ENCODE results near the gene HACD3. TPM values are rescaled to one million over a fixed set of nuclear protein-coding genes. Genes with fewer than 3 reads are reported as not detected.

The HACD3 gene
- total RNA-seq = 83.0 and 87.5 TPM in 2 replicates

DNA sequence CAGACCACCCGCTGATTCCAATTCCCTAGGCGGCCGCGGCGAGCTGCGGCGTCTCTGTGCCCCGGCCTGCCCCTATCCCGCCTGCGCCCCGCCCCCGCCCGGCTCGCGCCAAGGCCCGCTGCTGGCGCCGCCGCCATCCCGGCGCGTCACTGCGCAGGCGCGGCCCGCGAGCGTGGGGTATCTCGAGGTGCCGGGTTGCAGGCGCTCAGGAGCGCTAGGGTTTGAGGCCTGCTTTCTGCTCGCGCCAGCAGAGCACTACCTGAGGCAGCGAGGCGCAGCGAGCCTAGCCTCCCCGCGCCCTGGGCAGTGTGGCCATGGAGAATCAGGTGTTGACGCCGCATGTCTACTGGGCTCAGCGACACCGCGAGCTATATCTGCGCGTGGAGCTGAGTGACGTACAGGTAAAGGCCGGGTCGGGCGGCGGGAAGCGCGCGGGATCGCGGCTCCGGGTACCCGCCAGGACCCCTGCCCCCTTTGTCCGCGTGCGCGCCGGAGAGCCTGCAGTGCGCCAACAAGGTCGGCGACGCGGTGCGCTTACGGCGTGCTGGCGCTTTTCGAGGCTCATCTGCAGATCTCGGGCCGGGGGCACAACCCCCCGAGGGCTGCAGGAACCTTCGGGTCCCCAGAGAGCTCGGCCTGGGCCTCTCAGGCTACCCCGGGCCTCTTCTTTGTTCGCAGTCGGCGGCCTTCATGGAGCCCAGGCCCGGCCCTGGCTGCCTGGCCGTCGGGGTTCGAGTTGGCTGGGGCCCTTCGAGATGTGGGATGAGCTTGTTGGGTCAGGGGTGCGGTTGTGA, at the start of gene HACD3:
TSS of gene HACD3 (plus strand) at position 146 of the 794 bp plus-strand sequence. CDS start at position 315, 169 bp downstream.
- DNase-seq (ENCODE audit: low read depth in 2 of 2) = peak; percentile 82 to 89

DNA sequence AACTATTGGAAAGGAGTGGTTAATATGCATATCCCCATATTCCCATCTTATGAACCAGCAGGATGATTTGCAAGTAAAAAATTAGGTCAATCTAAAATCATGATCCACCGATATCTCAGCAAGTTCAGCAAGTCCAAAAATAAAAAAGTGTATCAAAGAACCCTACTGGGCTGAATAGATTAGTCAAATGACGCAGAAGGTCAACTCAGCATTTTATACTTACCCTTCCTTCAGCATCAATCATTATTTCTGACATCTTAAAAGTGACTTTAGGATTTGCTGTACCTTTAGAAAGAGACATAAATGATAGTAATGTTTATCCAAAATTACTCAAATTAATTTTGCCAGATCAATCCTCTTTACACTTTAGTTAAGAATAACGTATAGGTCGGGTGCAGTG, 45.4 kb upstream of the HACD3 start:
- no peak for DNase-seq (ENCODE audit: low read depth in 2 of 2)

DNA sequence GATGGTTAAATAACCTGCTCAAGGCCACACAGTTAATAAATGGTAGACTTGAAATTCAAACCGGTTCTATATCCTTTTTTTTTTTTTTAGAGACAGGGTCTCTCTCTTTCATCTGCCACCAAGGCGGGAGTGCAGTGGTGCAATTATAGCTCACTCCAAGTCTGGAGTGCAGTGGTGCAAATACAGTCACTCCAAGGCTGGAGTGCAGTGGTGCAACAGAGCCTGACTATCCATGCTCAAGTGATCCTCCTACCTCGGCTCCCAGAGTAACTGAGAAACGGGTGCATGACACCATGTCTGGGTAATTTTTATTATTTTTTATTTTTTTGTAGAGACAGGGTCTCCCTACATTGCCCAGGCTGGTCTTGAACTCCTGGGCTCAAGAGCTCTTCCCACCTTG, 36.2 kb upstream of the HACD3 start:
- no peak for DNase-seq (ENCODE audit: low read depth in 2 of 2)

GRCh38 chr15:65509321-65509720, 20.9 kb upstream of the HACD3 start:
- no peak for DNase-seq (ENCODE audit: low read depth in 2 of 2)

DNA sequence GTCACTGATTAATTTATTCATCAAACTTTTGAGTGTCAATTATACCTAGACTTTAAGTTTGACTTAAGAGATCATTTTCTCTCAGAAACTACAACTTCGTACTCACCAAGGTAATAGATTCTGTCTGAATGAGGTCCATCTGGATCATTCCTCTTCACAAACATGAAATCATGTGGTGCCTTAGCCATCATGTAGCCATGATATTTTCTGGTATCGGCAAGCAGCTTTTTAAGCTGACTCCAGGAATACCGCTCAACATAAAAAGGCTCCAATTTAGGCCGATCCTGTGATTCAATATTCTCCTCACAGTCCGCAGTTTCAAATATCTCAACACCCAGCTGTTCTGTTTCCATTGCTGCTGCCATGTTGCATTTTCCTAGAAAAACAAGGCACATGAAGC, 18.1 kb upstream of the HACD3 start:
- DNase-seq (ENCODE audit: low read depth in 2 of 2) = peak in 1 of 2 donors; percentile 14

DNA sequence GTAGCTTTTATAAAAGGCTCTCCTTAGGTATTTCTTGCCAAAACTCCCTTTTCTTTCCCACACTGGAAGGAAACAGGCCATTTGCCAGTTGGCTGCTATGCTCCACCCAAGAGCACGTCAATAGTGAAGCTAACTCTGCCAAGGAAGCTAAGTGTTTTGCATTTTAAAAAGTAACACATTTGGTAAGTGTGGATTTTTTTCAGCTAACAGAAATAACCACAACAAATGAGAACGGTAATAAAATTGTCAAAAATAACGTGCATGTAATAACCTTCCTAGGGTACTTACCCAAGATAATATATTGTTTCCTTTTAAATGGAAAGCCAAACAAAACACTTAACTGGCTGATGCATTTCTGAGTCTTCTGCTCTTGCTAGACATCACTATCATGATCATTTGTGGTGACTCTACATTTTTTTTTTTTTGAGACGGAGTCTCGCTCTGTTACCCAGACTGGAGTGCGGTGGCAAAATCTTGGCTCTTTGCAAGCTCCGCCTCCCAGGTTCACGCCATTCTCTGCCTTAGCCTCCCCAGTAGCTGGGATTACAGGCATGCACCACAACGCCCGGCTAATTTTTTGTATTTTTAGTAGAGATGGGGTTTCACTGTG, 17.4 kb upstream of the HACD3 start:
- DNase-seq (ENCODE audit: low read depth in 2 of 2) = peak; percentile 20 to 68

GRCh38 chr15:65516997-65517865, 13.0 kb upstream of the HACD3 start, which contains the start of gene DPP8:
TSS of gene DPP8 (minus strand) at chr15:65517689. CDS start at chr15:65512553, 5,136 bp downstream.
- peak; percentile 92 to 96 for DNase-seq (ENCODE audit: low read depth in 2 of 2)

GRCh38 chr15:65517866-65518207, 12.4 kb upstream of the HACD3 start:
- DNase-seq (ENCODE audit: low read depth in 2 of 2) = no peak

DNA sequence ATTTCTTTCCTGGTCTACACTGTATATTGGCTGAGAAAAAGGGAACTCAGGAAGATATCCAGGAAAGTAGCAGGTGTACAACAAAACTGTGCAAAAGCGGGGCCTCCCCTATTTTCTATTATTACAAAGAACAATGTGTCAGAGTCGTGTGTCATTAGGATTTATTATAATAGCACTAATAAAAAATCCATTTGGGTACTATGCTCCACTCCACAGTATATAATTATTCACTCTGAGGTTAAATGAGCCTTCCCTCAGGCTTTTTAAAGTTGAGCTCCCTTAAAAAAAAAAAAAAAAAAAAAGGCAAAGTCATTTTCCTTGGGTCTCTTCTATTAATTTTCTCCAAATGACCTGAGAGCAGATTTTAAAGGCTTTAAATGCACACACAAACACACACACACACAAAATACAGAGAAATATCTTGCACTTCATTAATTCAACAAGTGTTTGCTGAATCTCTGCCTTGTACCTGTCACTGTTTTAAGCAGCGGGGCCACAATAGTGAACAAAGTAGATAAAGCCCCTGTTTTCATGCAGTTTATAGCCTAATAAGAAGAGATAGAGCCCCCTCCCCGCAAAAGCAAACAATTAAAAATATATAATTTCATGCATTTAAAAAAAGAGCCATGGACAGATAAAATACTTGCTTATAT, 11.5 kb upstream of the HACD3 start:
- no peak for DNase-seq (ENCODE audit: low read depth in 2 of 2)

DNA sequence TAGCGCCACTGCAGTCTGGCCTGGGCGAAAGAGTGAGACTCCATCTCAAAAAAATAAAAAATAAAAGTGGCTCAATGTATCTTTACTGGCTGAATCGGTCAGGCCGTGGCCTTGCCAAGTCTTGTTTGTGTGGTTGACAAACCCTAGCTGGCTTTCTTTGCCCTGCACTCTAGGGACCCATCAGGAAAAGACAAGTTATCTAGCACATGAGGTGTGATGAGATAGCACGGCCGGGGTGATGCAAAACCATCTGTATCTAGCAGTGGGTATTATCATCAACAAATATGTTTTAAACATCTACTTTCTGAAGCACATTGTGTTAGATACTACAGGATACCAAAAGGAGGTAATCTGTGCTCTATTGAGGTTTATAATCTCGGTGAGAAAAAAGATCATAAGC, 8.9 kb upstream of the HACD3 start:
- no peak for DNase-seq (ENCODE audit: low read depth in 2 of 2)

GRCh38 chr15:65524226-65524625, 6.0 kb upstream of the HACD3 start:
- DNase-seq (ENCODE audit: low read depth in 2 of 2) = no peak

DNA sequence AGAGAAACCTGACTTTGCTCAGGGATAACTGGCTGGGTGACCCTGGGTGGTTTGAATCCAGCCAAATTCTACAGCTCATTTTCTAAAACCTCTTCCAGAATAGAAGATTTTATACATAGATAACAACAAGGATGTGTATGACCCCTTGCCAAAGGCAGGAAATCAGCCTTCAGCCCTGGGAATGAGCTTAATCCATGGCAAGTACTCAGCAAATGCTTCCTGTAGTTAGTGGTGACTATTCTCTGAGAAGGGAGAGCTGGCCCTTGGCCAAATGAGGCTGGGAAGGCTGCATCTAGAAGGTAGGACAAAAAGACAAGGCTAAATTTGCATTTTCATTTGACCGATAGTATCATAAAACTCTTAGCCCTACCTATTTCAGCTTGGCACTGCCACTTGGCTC, 4.6 kb upstream of the HACD3 start:
- DNase-seq (ENCODE audit: low read depth in 2 of 2) = peak in 1 of 2 donors; percentile 91

- no peak for DNase-seq (ENCODE audit: low read depth in 2 of 2)
These were observed 1.7 kb upstream of the HACD3 start for GRCh38 chr15:65528461-65529060.

- DNase-seq (ENCODE audit: low read depth in 2 of 2) = peak in 1 of 2 donors; percentile 58
These were observed 423 bp upstream of the HACD3 start for GRCh38 chr15:65529762-65530317.

- DNase-seq (ENCODE audit: low read depth in 2 of 2) = peak in 1 of 2 donors; percentile 30
These were observed 2.4 kb downstream of the HACD3 start for GRCh38 chr15:65532738-65533051.

DNA sequence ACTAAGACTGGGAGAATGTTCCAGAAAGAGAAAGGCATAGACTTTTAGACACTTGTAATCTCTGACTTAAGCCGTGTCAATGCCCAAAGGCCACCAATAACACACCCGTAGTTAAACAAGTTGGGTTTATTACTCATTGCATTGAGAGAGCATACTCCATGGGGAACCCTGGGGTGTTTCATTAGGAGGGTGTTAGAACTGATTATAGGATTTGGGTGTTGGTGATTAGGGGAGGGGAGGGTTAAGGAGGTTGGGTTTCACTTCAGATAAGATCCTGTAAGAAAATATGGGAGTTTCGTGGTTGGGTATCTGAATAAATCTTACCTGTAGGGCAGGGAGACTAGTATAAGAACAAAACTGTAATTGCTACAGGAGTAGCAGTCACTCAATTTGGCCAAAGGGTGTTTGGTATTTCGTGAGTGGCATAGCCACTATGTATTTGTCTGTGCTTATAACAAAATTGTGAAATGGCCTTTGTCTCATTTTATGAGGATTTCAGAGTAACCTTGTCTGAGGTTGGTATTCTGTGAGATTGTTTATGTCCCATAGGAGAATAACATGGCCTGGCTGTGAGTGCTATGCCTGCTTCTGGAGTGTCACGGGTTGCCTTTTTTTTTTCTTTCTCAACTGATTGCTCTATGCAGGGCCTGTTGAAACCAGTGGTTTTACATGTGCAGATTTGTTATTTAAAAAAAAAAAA, 2.9 kb downstream of the HACD3 start:
- DNase-seq (ENCODE audit: low read depth in 2 of 2) = no peak

DNA sequence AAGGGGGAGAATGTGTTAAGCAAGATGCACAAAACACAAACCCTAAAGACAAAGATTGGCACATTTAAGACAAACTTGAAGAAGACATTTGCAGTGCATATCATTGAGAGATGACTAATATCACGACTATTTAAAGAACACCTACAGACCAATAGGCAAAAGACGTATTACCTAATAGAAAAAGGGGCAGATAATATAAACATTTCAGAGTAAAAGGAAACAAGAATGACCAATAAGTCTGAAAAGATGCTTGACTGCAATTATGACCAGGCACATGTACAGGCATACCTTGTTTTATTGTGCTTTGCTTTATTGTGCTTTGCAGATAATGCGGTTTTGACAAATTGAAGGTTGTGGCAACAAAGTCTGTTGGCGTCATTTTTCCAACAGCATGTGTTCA, 4.9 kb downstream of the HACD3 start:
- DNase-seq (ENCODE audit: low read depth in 2 of 2) = peak in 1 of 2 donors; percentile 14

DNA sequence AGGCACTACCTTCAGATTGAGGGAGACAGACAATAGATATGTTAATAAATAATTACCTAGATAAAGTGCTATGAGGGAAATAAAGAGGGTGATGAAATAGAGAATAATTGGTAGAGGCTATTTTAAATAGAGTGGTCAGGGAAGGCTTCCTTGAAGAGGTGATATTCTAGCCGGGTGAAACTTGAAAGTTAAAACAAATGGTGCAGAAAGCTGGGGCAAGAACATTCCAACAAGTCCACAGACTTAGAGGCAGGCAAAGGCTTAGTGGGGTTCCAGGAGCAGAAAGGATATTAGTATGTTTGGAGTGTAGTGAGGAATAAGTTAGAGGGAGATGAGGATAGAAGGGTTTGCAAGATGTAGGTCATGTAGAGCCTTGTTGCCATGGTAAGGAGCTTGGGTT, 10.1 kb downstream of the HACD3 start:
- DNase-seq (ENCODE audit: low read depth in 2 of 2) = no peak

GRCh38 chr15:65541231-65541820, 11.1 kb downstream of the HACD3 start:
- no peak for DNase-seq (ENCODE audit: low read depth in 2 of 2)

DNA sequence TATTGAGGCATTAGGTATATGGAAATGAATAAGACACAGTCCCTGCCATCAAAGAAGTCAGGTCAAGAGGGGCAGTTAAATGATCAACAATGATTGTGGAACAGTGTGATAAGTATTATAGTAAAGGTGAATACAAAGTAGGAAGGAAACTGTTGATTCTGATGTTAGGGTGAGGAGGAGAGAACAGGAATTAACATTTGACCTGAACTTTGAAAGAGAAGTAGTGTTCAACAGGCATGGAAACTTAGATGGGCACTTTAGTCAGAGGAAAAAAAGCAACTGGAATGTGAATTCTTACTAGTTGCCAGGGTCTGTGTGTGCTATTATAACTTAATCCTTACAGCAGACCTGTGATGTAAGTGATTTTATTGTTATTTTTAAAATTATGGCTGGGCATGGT, 17.6 kb downstream of the HACD3 start:
- no peak for DNase-seq (ENCODE audit: low read depth in 2 of 2)
